ENCODE data around the gene MINPP1. TPM values are rescaled to one million over a fixed set of nuclear protein-coding genes. Genes with fewer than 3 reads are reported as not detected.

Gene MINPP1
- total and polyA plus RNA-seq, 2 experiments from 2014 or later = 45.7 to 45.8 TPM

GRCh38 chr10:87547734-87548311, 43.1 kb downstream of the MINPP1 start:
- 14 to 17% methylated on average over 3 of the region's 3 CpGs for WGBS, 2 experiments (ENCODE audit: low coverage in 1 of 2, low lambda C conversion rate in 2 of 2, missing lambda C conversion rate in 2 of 2)
- H3K4me3 ChIP-seq = peak overlapping the region; percentile 55

GRCh38 chr10:87550741-87551140, 46.0 kb downstream of the MINPP1 start:
- peaks cover 60% of the 10 kb centered on the region for H3F3A ChIP-seq (ENCODE audit: insufficient read depth)
- H3K9ac ChIP-seq = no peak overlapping the region
- no peak overlapping the region for H3K4me3 ChIP-seq
- H3K36me3 ChIP-seq (ENCODE audit: low read depth) = 0 out of 2 replicates have a peak, but pooled peaks cover 3% of the 10 kb centered on the region
- H2AFZ ChIP-seq = no peak overlapping the region
- peaks cover 18% of the 10 kb centered on the region for H3K79me2 ChIP-seq (ENCODE audit: insufficient read depth)
- peaks cover 76% of the 10 kb centered on the region for H3K4me1 ChIP-seq (ENCODE audit: insufficient read depth)
- no peaks in the 10 kb centered on the region for H3K9me2 ChIP-seq (ENCODE audit: insufficient read depth)
- DNase-seq = peak; percentile 27
- H4K20me1 ChIP-seq (ENCODE audit: insufficient read depth) = no peaks in the 10 kb centered on the region
- H3K4me2 ChIP-seq (ENCODE audit: unreplicated experiment) = no peak overlapping the region
- TF ChIP-seq EZH2phosphoT487 (IDR thresholded peaks at IDR 0.05; ENCODE audit: insufficient read depth, low read depth) (no peak), EZH2 (IDR thresholded peaks at IDR 0.05; ENCODE audit: insufficient read depth, poor library complexity, severe bottlenecking) (no peak)
- in situ Hi-C loops (cut with MboI) = no loop called here
- no peaks in the 10 kb centered on the region for H3K27me3 ChIP-seq (replicated peaks; ENCODE audit: insufficient read depth)
- no peaks in the 10 kb centered on the region for H3K9me3 ChIP-seq (ENCODE audit: low read depth)
- WGBS, 2 experiments (ENCODE audit: low coverage in 1 of 2, low lambda C conversion rate in 2 of 2, missing lambda C conversion rate in 2 of 2) = 58 to 83% methylated on average over 2 of the region's 2 CpGs
- 0 out of 2 replicates have a peak overlapping the region, but pooled peaks have one; percentile 6 for H3K27ac ChIP-seq

More at GRCh38 chr10:87547734-87548311, 43.1 kb downstream of the MINPP1 start:
- H2AFZ ChIP-seq = no peak overlapping the region
- H3K27ac ChIP-seq = peak overlapping the region; percentile 95
- TF ChIP-seq EZH2phosphoT487 (IDR thresholded peaks at IDR 0.05; ENCODE audit: insufficient read depth, low read depth) (no peak), EZH2 (IDR thresholded peaks at IDR 0.05; ENCODE audit: insufficient read depth, poor library complexity, severe bottlenecking) (no peak)
- peaks cover 66% of the 10 kb centered on the region for H3F3A ChIP-seq (ENCODE audit: insufficient read depth)
- H3K4me2 ChIP-seq (ENCODE audit: unreplicated experiment) = peak overlapping the region; percentile 78
- H3K36me3 ChIP-seq (ENCODE audit: low read depth) = no peaks in the 10 kb centered on the region
- no peaks in the 10 kb centered on the region for H3K9me2 ChIP-seq (ENCODE audit: insufficient read depth)
- H3K27me3 ChIP-seq (replicated peaks; ENCODE audit: insufficient read depth) = no peaks in the 10 kb centered on the region
- peaks cover 89% of the 10 kb centered on the region for H3K4me1 ChIP-seq (ENCODE audit: insufficient read depth)
- H3K9me3 ChIP-seq (ENCODE audit: low read depth) = no peaks in the 10 kb centered on the region
- DNase-seq = peak; percentile 91
- in situ Hi-C loops (cut with MboI) = no loop called here
- peak overlapping the region; percentile 64 for H3K9ac ChIP-seq
- no peaks in the 10 kb centered on the region for H4K20me1 ChIP-seq (ENCODE audit: insufficient read depth)
- peaks cover 24% of the 10 kb centered on the region for H3K79me2 ChIP-seq (ENCODE audit: insufficient read depth)

GRCh38 chr10:87551326-87551725, 46.6 kb downstream of the MINPP1 start:
- Histone ChIP-seq H3K4me3 (no peak overlapping the region), H3K79me2 (ENCODE audit: insufficient read depth) (peaks cover 14% of the 10 kb centered on the region), H3K4me1 (ENCODE audit: insufficient read depth) (peaks cover 70% of the 10 kb centered on the region), H3K36me3 (ENCODE audit: low read depth) (0 out of 2 replicates have a peak, but pooled peaks cover 3% of the 10 kb centered on the region), H4K20me1 (ENCODE audit: insufficient read depth) (no peaks in the 10 kb centered on the region), H3K9ac (no peak overlapping the region), H3F3A (ENCODE audit: insufficient read depth) (peaks cover 55% of the 10 kb centered on the region), H2AFZ (no peak overlapping the region), H3K27me3 (replicated peaks; ENCODE audit: insufficient read depth) (no peaks in the 10 kb centered on the region), H3K4me2 (ENCODE audit: unreplicated experiment) (no peak overlapping the region), H3K9me3 (ENCODE audit: low read depth) (no peaks in the 10 kb centered on the region), H3K27ac (0 out of 2 replicates have a peak overlapping the region, but pooled peaks have one; percentile 6), H3K9me2 (ENCODE audit: insufficient read depth) (no peaks in the 10 kb centered on the region)
- no peak for DNase-seq
- TF ChIP-seq EZH2 (IDR thresholded peaks at IDR 0.05; ENCODE audit: insufficient read depth, poor library complexity, severe bottlenecking) (no peak), EZH2phosphoT487 (IDR thresholded peaks at IDR 0.05; ENCODE audit: insufficient read depth, low read depth) (no peak)
- in situ Hi-C loops (cut with MboI) = no loop called here

- 56 to 61% methylated on average over 2 of the region's 2 CpGs for WGBS, 2 experiments (ENCODE audit: low coverage in 1 of 2, low lambda C conversion rate in 2 of 2, missing lambda C conversion rate in 2 of 2)
- Histone ChIP-seq H3K4me3 (no peak overlapping the region), H3K27me3 (replicated peaks; ENCODE audit: insufficient read depth) (no peaks in the 10 kb centered on the region), H3F3A (ENCODE audit: insufficient read depth) (peaks cover 46% of the 10 kb centered on the region), H3K79me2 (ENCODE audit: insufficient read depth) (peaks cover 14% of the 10 kb centered on the region), H3K4me2 (ENCODE audit: unreplicated experiment) (peak overlapping the region; percentile 33), H3K27ac (0 out of 2 replicates have a peak overlapping the region, but pooled peaks have one; percentile 8), H3K36me3 (ENCODE audit: low read depth) (0 out of 2 replicates have a peak, but pooled peaks cover 3% of the 10 kb centered on the region), H4K20me1 (ENCODE audit: insufficient read depth) (no peaks in the 10 kb centered on the region), H3K4me1 (ENCODE audit: insufficient read depth) (peaks cover 59% of the 10 kb centered on the region), H3K9ac (no peak overlapping the region), H3K9me3 (ENCODE audit: low read depth) (no peaks in the 10 kb centered on the region), H3K9me2 (ENCODE audit: insufficient read depth) (no peaks in the 10 kb centered on the region), H2AFZ (no peak overlapping the region)
- in situ Hi-C loops (cut with MboI) = no loop called here
- peak; percentile 39 for DNase-seq
- TF ChIP-seq EZH2 (IDR thresholded peaks at IDR 0.05; ENCODE audit: insufficient read depth, poor library complexity, severe bottlenecking) (no peak), EZH2phosphoT487 (IDR thresholded peaks at IDR 0.05; ENCODE audit: insufficient read depth, low read depth) (no peak)
Observed at GRCh38 chr10:87552248-87552929, 47.7 kb downstream of the MINPP1 start.

All from GM23248 (cell line).